ENCODE results near the gene CKB.

The CKB gene

GRCh38 chr14:103549361-103550311 lies 27.0 kb upstream of the CKB start:
- no peak for DNase-seq (ENCODE audit: low read depth)

GRCh38 chr14:103548463-103549351 lies 26.1 kb upstream of the CKB start:
- no peak for DNase-seq (ENCODE audit: low read depth)

GRCh38 chr14:103547941-103548462 lies 25.4 kb upstream of the CKB start:
- no peak for DNase-seq (ENCODE audit: low read depth)

DNA sequence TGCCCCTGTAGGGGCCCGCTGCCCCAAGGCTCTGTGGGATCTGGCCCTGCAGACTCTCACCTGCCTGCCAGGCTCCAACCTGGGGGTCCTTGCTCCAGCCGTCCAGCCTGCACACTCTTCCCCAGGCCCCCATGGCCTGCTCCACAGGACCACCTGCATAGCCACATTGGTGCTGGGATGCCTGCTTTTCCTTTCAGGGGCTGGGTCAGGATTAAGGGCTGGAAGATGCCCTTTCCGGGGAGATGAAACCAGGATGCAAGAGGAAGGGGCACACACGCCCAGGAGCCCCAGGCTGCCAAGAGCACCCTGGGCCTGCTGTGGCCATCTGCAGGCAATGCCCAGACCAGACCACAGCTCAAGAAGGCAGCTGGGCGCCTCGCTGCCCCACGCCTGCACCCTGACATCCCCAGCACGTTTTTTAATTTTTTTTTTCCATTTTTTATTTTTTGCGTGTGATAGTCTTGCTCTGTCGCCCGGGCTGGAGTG lies 24.9 kb upstream of the CKB start:
- DNase-seq (ENCODE audit: low read depth), result no peak

GRCh38 chr14:103546652-103547454 lies 24.2 kb upstream of the CKB start:
- peak; percentile 50 for DNase-seq (ENCODE audit: low read depth)

DNA sequence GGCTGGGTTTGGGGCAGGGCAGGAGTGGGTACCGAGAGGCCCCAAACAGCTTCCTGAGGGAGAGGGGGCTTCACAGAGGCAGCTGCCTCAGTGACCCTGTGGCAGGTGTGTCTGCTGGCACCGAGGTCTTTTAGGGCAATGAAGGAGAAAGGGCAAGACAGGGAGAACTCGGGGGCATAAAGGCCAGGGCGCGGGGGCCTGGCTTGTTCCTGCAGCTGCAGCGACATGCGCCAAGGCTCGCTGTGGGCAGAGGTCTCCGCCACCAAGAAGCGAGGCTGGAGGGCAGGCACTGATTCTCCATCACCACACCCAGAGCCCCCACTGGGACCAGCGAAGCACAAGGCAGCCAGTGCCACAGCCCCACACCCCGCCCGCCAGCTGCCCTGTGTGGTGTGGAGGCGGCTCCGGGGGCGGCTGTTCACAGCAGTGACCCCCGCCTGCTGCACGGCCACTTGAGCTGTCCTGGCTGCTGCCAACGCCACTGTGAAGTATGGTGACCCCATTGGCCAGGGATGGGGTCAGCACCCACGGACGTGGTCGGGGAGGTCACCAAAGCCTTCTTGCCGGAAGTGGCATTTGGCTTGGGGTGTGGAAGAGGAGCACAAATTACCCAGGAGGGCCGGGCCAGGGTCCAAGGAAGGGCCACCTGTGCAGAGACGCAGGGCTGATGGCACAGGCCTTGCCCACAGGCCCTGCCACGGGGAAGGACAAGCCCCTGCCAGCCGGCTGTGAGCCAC lies 23.5 kb upstream of the CKB start:
- DNase-seq (ENCODE audit: low read depth), result no peak

DNA sequence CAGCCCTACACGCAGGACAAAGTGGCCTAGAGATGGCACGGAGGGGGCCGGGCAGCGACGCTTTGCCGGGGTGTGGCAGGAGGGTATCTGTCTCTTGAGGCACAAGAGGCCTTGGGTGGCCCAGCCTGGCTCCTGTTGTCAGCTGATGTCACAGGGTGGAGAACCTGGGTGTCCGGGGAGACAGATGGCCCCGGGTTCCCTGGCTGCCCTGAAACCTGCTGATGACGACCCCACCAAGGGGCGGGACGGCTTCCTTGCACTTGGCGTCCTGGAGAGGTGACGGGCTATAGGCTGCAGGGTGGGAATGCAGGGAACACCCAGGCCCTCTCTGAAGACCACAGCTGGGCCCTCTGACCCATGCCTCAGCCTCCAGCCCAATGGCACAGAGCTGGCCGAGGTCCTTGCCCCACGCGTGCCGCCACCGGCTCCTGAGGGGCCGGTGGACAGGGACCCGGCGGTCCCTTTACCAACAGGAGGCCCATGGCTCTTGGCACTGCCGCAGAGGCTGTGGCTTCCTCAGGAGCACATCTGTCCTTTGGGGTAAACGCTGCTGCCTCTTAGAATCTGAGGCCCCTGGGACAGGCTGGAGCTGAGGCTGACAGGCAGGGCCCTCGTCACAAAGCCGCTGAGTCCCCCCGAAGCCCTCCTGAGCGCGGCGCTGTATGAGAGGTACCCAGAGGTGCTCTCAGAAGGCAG lies 22.7 kb upstream of the CKB start:
- DNase-seq (ENCODE audit: low read depth), result no peak

GRCh38 chr14:103544388-103545218 lies 22.0 kb upstream of the CKB start:
- DNase-seq (ENCODE audit: low read depth), result no peak

DNA sequence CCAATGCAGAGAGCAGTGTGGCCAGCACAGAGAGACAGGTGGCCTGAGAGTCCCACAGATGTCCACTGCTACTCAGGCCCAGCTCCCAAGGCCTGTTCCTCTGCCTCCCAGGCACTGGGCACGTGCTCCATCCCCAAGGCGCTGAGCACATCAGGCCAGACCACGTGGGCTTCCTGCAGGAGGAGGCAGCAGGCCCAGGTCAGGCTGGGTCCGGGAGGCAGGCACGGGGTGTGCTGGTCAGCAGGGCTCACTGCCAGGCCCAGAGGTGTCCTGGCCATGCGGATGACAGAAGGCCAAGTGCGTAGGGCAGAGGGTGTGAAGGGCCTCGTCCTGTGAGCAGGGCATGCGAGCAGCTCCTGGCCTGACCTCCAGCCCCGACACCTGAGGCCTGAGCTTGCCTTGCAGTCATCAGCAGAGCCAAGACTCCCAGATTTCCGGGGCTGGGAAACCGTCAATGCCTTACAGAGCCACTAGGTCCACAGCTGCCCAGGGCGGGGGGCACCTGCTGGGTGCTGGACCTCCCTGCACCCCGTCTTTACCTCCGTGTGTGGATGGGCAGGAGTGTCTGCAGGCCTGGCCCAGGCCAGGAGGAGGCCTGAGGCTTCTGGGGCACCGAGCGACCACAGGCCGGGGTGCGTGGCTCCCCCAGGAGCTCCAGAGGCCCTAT lies 21.2 kb upstream of the CKB start:
- DNase-seq (ENCODE audit: low read depth), result no peak

- DNase-seq (ENCODE audit: low read depth), result no peak
Observed at GRCh38 chr14:103543140-103543539, 20.5 kb upstream of the CKB start.

GRCh38 chr14:103542605-103543088 lies 20.0 kb upstream of the CKB start:
- no peak for DNase-seq (ENCODE audit: low read depth)

- no peak for DNase-seq (ENCODE audit: low read depth)
Observed at GRCh38 chr14:103541709-103542604, 19.3 kb upstream of the CKB start.

DNA sequence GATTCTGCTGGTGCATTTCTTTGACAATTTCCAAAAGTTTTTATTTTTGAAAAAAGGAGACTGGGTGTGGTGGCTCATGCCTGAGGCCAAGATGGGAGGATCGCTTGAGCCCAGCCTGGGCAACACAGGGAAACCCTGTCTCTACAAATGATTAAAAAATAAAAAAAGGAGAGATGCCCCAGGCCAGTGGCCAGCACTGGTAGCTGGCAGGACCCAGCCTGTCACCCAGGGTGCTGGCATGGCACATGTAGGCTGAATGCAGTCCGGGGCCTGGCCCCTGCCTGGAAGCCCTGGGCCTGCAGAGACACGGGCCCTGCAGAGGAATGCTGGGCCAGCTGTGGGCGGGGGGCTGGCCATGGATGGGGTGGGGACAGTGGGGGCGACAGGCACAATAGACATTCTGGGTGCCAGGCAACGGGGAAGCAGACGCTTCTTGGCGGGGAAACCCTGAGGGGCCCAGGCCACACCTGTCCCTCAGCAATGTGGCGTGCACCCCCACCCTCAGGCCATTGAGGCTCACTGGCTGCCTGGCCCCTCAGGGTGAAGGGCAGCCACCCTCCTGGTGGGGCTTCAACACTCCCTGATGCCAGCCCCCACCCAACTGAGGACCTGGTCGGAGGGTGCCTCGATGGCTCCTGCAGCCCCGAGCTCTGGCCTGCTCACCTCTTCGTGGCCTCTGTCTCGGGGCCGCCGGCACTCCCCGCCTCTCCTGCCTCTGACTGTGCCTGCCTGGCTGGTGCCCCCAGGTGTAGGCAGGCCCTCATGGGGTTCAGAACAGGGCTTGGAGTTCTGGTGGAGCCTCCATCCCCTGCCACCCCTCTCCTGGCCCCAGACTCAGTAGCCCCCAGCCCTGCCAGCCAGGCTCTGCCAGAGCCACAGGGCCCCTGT lies 18.4 kb upstream of the CKB start:
- no peak for DNase-seq (ENCODE audit: low read depth)

DNA sequence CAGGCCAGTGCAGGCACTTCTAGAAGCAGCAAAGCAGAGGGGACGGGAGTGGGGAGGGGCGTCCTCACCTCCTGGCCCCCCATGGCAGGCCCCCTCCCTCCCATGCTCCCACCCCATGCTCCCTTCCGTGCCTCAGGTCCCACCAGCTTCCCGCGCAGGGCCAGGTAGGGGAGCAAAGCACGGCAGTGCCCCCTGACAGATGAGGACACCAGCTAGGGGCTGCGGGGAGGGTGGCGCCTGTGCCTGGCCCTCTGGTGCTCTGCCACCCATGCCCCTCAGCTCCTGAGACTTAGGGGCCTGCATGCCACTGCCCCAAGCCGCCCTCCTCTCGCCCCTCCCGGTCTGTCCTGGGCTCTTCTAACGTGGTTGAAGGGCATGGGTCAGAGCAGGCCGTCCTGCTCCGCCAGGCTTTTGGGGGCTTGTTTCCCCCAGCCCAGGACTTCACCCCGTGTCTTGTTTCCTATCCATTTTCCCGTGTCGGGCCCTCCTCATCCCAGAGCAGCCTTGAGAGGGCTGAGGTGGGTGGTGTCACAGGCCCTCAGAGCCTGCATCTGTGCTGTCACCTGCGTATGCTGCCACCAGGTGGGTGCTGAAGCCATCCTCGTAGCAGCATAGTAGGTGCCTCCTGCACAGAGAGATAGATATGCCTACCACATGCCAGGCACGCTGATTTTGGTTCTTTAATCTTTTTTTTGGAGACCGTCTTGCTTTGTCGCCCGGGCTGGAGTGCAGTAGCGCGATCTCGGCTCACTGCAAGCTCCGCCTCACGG lies 16.6 kb upstream of the CKB start:
- DNase-seq (ENCODE audit: low read depth), result no peak

DNA sequence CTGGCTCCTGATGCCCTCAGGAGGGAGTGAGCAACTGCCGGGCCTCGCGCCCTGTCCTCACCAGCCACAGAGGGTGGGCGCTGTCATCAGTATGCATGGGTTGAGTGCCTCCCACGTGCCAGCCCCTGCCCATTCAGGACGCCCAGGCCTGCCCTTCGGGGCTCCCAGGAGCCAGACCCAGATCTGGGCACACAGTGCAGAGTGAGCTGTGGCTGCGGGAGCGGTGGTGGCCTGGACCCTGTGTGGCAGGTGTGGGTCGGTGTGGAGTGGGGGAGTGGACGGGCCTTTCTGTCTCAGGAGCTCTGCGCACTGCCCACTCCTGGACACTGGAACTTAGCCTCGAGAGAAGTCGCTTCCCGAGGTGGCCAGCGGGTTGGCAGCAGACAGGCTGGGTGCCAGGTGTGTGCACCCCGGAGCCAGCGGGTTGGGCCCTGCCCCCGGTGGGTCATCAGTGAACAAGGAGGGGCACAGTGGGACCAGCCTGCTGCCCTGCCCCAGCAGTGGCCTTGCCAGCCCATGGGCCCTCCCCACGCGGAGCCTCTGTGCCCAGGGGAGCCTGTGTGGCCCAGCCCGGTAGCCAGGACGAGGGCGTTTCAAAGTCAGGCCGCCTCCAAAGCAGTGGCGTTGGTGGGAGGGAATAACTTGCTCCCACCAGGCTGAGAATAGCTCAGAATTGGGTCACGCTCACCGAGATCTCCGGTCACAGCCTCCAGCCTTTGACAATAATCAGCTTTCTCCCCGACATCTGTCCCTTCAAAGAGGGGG lies 15.8 kb upstream of the CKB start:
- DNase-seq (ENCODE audit: low read depth), result no peak
